DMS53 treated with DMSO at 0.1 percent for 48 hours (cell line): ENCODE results near the gene MCTP1.

ENCODE experiments used
- DNase-seq: peaks from one replicate; lab custom pipeline; 2025; ENCODE audit not compliant: unreplicated experiment; lab: John Stamatoyannopoulos, UW

Gene MCTP1

DNA sequence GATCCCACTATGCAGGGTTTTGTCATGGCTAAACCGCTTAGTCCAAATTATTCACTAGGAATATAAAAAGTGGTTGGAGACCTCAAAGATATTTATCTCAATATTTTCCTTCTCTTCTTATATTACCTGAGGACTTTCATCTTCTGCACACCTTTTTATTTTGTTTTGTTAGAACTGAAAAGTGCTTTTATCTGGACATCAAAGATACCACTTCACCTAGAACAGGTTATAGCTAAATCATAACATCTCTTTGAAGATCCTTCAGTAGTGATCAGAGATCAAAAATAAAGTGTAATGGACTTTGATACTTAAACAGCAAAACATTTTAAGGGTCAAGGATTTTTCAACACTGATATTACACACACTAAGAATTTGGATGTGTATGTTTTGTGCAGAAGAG lies 160.2 kb downstream of the MCTP1 start:
- DNase-seq, result no peak

DNA sequence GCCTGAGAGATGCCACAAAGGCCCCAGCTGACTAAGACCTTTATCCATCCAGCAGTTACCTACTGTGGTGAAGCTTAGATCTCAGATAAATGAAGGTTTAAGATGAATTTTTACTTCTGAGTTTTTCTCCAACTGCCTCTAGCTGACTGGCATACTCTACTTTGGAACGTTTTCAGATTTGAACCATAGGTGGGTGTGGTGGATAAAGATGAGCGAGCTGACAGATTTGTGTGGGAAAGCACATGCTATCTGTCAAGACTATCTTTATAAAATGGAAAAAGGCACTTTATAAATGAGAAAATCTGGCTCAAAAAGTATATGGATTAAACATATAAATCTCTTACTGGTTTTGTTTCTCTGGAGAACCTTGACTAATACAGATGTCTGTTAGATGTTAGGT lies 160.8 kb downstream of the MCTP1 start:
- no peak for DNase-seq

DNA sequence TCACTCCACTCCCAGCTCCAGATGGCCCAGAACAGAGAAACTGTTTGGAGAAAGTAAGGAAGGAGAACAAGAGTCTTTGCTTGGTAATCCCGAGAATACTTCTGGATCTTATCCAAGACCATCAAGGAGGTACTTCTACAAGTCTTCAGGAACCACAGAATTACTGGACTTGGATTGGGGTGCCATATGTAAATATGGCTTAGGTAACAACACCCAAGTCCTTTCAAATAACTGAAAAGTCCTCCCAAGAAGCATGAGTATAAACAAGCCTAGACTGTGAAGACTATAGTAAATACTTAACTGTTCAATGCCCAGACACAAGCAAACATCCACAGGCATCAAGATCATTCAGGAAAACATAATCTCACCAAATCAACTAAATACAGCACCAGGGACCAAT lies 170.0 kb downstream of the MCTP1 start:
- DNase-seq, result no peak

DNA sequence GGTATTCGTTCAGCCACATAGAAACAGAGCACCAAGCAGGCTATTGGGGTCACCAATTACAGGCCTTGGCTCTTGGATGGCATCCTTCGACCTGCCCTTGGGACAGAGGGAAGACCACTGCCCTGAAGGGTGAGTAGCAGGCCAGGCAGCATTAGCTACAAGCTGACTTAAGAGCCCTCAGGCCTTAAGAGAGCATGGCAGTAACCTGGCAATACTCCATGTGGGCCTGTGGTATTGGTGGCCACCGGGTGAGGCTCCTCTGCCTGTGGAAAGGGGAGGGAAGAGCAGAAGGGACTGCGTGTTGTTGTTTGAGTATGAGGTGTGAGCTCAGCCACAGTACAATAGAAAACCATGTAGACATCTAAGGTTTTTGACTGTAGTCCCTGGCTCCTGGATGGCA lies 170.6 kb downstream of the MCTP1 start:
- DNase-seq, result no peak

DNA sequence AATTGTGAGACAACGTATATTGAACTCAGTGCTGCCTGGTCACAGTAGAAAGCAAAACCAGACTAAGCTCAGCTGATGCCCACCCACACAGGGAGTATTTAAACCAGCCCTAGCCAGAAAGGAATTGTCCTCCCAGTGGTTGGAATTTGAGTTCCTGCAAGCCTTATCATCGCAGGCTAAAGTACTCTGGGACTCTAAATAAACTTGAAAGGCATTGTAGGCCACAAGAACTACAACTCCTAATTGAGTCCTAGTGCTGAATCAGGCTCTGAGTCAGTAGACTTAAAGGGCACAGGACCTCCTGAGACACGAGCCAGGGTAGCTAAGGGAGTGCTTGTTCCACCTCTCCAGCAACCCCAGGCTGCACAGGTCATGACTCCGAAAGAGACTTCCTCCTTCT lies 171.4 kb downstream of the MCTP1 start:
- DNase-seq, result no peak

DNA sequence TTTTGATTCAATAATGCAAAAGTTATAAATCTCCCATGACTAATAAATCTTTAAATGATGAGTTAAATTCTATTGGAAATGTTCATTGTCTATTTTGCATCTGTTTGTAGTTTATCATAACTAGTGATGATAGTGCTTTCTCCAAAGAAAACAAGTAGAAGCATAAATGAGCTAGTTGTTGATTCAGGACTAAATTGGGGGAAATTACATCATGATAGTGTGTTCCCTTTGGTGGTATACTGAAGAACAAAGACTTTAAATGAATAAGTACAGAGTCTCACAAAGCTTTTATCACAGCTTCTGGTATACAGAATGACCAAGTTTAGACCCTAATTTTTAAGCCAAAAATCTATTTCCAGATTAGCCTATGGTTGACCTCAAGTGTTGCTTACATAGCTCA lies 173.8 kb downstream of the MCTP1 start:
- no peak for DNase-seq

DNA sequence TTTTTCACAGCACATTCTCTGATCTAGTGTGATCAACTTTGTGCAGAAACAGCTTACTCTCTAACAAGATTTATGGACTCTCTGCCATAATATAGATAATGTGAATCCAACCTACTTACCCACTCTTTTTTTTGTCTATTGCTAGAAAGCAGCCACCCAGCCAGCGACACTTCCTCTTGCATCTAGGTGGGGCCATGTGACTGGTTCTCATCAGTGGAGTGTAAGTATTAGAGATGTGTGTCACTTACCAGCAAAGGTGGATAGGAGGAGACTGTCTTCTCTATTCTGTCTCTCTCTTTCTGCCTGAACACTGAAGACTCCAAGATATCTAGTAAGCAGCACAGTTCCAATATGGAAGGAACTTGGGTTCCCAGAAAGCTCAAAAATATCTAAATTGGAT lies 174.8 kb downstream of the MCTP1 start:
- no peak for DNase-seq

DNA sequence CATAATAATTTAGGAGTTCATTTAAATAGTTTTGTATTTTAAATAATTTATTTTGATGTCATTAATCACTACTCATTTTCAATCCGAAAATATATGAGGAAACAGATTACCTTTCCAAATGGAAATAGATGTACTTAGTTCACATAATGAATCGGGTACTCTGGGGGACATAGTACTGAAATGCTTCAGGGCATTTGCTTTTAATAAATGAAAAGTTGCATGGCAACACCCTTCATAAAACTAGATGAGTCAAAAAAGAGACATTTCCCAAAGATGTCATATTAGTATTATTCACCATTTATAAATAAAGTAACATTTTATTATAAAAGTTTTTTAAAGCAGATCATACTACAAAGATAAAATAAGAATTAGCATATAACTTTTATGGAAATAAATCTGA lies 177.8 kb downstream of the MCTP1 start:
- no peak for DNase-seq

DNA sequence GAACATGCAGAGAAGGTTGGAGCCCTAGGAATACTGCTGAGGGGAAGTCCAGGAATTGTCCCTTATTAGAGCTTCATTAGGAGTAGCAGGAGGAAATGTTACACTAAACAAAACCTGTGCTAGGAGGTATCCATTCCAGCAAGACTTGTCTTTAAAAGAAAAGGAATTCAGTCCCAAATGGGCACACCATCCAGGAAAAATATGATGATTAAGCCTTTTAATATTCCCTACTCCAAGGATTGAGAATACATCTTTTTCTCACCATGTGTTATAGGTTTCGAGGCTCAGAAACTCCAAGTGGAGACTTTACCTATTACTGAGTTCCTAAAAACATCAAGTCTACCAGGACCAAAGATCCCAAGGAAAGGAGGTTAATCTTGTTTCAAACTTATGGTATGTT lies 179.3 kb downstream of the MCTP1 start:
- DNase-seq, result no peak

DNA sequence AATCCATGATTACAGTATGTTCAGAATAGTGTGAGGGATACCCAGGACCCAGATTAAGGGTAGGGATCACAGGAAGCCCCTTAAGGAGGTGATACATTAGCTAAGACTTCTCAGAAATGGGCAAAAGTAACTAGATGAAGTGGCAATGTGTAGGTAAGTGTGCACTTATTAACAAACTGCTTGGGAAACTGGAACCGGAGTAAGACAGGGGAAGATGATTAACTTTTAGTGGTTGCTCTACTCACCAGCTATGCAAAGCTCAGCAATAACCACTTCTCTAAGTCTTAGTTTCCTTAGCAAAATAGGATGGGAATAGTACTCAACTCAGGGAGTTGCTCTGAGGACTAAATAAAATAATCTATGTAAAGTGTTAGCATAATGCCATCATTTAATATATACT lies 182.2 kb downstream of the MCTP1 start:
- DNase-seq, result no peak

DNA sequence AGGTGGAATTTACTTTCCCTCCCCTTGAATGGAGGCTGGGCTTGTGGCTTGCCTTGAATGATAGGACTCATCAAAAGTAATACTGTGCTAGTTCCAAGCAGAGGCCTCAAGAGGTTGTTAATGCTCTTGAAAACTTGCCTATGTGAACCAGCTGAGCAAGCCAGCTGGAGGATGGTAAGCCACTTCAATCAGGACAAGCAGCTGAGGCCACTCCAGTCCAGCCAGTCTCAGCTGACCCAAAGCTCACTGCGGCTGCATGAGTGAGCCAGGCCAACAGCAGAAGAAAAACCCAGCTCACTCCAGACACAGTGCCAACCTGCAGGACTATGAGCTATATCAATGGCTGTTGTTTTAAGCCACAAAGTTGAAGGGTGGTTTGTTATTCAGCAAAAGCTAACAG lies 182.8 kb downstream of the MCTP1 start:
- DNase-seq, result peak; percentile 96

DNA sequence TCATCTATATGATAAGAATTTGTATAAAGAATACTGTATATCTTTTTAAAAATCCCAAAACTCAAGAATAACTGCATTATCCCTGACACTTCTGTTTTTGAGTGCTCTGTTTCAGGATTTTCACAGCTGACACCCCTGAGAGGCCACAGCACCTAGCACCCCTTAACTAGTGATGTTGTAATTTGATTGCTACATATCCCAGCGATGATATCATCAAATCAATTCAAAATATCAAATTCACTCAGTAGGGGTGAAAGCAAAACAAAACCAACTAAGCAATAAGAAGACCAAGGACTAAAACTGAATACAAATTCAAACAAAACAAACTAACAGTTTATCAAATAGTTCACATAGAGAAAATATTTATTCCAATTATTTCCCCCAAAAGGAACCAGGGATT lies 184.3 kb downstream of the MCTP1 start:
- DNase-seq, result no peak

DNA sequence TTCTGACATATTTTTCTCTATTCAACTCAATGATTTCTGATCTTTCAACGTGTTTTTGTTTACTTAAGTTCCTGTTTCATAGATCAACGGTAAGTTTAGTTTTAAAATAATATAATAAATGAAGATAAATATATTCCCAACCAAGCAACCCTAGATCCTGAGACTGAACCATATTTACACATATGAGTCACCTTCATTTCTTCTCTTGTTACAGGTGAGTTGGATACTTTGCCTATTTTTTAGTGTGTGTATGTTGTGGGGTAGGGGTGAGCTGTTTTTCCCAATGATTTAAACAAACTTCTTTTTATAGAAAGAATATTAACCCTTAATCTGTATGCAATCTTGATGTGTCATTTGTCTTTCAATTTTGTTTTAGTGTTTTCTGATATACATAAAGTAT lies 186.9 kb downstream of the MCTP1 start:
- peak; percentile 19 for DNase-seq

DNA sequence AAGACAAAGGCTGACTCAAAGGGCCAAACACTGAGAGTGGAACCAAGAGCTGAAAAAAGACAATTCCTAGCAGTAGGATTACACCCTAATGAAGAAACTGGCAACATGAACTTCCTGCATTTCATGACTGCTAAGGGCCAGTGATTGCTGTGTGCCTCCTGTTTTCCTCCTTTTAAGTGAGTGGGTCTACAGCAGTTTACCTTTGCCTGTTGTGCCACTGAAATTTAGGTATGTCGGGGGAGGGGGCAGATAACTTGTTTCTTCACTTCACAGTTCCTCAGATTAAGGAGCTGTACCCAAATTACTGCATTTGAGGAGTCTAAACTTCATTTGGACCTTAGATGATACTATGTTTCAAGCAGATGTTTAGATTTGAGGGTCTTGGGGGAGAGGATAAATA lies 191.7 kb downstream of the MCTP1 start:
- no peak for DNase-seq

DNA sequence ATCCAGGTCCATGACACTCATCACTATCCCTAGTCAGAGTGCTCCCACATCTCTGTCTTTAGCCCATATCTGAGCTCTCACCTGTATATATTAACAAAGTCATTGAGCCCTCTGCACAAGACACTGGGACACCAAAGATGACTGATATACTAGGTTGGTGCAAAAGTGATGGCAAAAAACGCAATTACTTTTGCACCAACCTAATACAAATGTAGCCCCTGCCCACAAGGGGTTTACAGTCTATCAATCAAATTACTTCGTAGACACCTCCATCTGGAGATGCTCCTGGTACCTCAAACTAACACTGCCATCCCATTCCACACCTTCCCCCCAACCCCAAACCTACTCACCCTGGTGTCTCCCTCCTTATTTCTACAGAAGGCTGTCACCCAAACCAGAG lies 194.1 kb downstream of the MCTP1 start:
- no peak for DNase-seq

DNA sequence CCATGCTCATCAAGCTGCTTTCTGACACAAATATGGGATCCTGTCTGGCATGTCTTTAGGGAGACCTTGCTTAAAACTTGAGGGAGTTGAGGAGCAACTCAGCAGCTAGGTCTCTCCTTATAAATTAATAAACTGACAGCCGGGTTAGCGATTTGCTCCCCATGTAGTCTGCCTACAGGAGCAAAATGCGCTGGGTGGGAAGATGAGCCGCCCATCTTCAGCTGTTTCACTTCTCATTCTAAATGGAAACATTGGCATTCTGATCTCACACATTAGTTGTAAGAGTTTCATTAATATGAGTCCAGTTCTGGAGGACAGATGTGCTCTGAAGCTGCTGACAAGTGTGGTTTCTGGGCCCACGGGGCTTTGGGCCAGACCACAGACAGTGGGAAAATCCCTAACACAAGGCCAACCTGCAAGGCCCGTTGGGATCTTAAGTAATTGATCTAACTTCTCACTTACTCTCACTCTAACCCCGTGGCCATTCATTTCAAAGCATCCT lies 197.0 kb downstream of the MCTP1 start:
- no peak for DNase-seq

DNA sequence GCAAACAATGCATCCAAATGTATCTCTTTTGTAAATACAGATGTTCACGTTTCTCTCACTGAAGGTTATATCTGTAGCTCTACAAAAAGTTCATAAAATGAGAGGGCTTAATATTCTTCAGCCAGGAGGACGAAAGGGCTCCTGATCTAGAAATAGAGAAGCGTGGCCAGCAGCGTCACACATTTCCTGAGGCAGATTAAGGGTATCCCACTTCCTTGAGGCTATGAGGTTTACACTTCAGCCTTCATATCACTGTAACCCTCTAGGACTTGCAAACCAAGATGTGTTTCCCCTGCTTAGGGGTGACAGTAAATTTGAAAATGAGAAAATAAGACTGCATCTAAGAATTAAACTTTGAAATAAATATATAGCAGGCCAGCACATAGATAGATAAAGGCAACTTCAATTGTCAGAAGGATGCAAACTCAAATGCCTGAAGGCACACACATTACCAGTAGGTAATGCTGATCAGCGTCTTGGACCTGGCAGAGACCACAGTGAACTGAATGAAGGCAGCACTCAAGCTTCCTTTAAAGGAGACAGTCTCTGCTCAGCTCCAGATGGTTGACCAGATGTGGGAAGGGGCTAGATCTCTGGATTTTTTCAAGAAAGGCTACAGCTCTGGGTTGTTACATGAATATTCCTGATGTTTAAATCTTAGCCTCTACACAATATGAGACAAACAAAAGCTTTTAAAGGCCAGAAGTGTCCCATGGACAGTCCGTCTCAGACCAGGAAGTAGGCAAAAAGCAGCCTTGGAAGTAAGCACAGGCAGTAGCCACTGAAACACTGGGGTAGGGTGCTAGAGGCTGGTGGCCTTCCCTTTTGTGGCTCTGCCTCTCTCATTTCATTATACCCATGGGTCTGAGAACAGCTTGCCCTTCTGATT lies 197.7 kb downstream of the MCTP1 start:
- DNase-seq, result no peak

DNA sequence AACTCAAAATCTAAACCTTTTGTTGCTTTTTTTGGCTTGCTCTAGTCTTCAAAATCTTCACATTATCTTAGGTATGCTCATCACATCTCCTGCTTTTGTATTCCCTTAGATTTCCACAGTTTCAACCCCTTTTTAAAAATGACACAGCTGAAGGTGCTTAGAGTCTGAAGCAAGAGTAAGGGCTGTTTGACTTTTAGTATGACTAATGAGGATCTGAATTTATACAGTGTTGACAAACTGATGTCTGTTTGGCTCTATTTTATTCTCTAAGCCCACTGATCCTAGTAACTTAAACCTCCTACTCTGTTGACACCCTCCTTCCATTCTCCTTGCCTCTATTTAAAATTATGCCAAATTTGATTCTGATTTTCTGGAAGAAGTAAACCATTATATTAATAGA lies 200.1 kb downstream of the MCTP1 start:
- DNase-seq, result peak; percentile 18

DNA sequence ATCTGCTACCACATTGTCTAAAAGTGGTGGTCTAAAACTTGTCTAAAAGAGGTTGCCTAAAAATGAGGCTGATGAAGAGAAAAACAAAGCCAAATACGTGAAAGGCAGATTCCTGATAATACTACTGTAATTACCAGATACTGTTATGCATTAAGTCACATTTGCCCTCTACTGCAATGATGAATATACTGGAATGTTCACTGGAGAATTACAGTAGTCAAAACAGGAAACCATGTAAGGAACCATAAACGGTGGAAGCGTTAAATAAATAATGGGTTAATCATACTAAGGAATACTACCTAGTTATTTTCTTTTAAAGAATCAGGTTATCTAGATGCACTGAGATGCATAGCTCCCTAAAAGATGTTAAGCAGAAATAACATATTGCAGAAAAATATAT lies 201.3 kb downstream of the MCTP1 start:
- DNase-seq, result no peak

DNA sequence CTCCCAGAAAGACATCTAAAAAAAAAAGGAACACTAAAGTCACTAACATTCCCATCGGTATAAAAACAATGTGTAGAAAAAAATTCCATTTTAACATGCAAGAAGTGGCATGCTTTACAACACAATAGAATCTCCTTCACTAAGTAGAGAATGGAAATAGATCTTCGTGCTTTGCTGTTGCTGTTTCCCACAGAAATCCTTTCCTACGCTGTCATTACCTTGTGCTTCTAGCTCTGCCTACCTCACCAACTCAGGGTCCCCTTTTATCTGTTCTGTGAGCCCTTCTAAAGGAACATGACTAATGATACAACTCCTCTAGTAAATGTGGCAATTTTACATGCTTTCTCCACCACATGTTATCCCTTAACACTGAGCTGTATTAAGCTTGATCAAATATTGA lies 202.9 kb downstream of the MCTP1 start:
- DNase-seq, result peak; percentile 43

DNA sequence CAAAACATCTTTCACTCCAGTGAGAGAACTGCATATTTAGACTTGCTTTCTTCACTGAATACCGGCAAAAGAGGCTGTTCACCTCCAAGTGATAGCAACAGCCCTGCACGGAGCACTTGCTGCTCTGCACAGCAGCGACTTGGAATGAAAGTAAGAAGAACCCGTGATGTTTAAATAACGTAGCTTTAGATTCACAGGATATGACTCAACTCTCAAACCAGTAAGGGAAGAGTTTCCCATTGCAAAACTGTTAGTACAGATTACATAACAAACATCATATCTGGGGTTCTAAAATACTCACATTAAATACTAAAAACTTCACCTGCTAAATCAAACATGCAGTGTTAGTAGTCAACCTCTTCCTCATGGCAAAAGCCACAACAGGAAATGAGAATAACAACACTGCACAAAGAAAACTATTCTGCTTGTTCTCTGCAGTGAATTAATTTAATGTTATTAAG lies 203.4 kb downstream of the MCTP1 start:
- peak; percentile 83 for DNase-seq

DNA sequence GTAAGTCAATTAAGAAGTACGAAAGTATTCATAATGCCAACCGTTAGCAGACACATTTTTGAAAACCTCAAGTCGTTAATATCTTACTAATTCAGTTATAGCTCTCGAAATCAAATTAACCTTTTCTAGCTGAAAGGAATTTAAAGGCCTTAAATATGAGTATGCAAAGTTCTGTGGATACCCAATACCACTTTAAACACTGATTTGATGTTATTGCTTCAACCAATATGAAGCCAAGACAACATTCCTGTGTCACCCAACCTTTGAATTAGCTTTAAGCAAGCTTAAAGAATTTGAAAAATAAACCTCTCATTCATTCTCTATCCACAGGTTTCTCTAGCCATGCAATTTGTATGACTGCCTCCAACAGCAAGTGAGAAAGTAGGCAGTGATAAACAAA lies 204.5 kb downstream of the MCTP1 start:
- no peak for DNase-seq

DNA sequence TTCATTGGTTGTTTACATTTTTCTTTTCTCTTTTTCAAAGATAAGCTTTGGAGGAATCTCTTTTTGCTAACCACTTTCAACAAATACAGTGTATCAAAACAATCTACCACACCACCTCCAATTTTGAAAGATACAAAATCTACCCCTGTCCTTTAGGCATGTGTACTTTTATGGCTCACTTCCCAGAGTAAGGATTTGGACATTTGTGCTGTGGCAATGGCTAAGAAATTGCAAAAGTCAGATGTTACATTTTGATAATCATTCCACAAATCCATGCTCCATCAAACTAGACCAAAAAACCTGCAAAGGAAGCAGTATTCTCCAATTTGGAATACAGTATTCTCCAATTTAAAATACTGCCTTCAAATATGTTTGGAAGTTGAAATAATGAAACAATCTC lies 204.9 kb downstream of the MCTP1 start:
- no peak for DNase-seq
